Cardiac muscle cell (in vitro differentiated cells and primary cell): ENCODE results near the gene LRP2BP. TPM values are rescaled to one million over a fixed set of nuclear protein-coding genes. Genes with fewer than 3 reads are reported as not detected.

Experiments
- DNase-seq, 2 donors: peaks; one replicate each; pipeline versions ENCODE4 v3.0.0 to v3.0.0-alpha.2; 2010 to 2017; ENCODE audit warnings: low read depth in 1 of 2, low spot score in 1 of 2
- H3K27ac ChIP-seq: fragments of 200-600 bp; sonication (generic); 2 replicates; pipeline ENCODE4 v1.5.1; 2016
- H3K27me3 ChIP-seq: fragments of 200-600 bp; sonication (generic); 2 replicates; pipeline ENCODE4 v1.6.0; 2016; ENCODE audit warnings: control low read depth
- H3K36me3 ChIP-seq: fragments of 200-600 bp; sonication (generic); 2 replicates; pipeline ENCODE4 v1.5.1; 2016; ENCODE audit warnings: control low read depth
- H3K4me1 ChIP-seq: fragments of 200-600 bp; sonication (generic); 2 replicates; pipeline ENCODE4 v1.8.1; 2017; ENCODE audit warnings: low read depth, mild to moderate bottlenecking, mixed run types
- H3K4me3 ChIP-seq: fragments of 200-600 bp; sonication (generic); 2 replicates; pipeline ENCODE4 v1.5.1; 2016; ENCODE audit warnings: mild to moderate bottlenecking
- H3K9me3 ChIP-seq: fragments of 200-600 bp; sonication (generic); 2 replicates; pipeline ENCODE4 v1.5.1; 2017; ENCODE audit warnings: low read depth, mild to moderate bottlenecking, control low read depth
- polyA plus RNA-seq: library from polyadenylated mRNA; unstranded; fragments of >200 nt; fragmentation: Nextera tagmentation; extraction: Ambion mirVana; gene quantifications from 2 replicates; pipeline ENCODE4 v1.2.1, GENCODE V29; 2016
- total RNA-seq: library from RNA; depleted of rRNA; stranded (reverse); fragments of >200 nt; gene quantifications from 2 replicates; pipeline ENCODE4 v1.2.3, GENCODE V29; 2016
- TF ChIP-seq, protein P1 (sequence below): IDR thresholded peaks from 2 replicates; pipeline ENCODE4 v1.5.1; 2012; ENCODE audit warnings: low read depth, mild to moderate bottlenecking, low read length

LRP2BP gene
- total and polyA plus RNA-seq, 2 experiments from 2014 or later, result 0.63 to 1.0 TPM

DNA sequence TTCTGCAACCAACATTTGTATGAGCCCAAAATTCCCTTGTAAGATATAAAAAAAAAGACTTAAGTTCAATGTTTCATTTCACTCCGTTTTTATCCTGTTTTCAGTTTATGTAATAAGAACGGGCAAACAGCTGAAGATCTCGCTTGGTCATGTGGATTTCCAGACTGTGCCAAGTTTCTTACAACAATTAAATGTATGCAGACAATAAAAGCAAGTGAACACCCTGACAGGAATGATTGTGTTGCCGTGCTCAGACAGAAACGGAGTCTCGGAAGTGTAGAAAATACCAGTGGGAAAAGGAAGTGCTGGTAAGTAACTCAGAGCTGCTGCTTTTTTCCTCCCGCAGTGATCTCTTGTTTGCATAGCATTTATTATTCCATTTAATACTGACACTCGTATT lies 3.7 kb upstream of the LRP2BP start:
- no peak for DNase-seq
- Histone ChIP-seq H3K36me3 (peaks cover 29% of the 10 kb centered on the region), H3K27ac (no peak overlapping the region), H3K27me3 (no peaks in the 10 kb centered on the region), H3K4me3 (no peak overlapping the region), H3K4me1 (peaks cover 14% of the 10 kb centered on the region), H3K9me3 (no peaks in the 10 kb centered on the region)
- TF ChIP-seq, protein P1, sequence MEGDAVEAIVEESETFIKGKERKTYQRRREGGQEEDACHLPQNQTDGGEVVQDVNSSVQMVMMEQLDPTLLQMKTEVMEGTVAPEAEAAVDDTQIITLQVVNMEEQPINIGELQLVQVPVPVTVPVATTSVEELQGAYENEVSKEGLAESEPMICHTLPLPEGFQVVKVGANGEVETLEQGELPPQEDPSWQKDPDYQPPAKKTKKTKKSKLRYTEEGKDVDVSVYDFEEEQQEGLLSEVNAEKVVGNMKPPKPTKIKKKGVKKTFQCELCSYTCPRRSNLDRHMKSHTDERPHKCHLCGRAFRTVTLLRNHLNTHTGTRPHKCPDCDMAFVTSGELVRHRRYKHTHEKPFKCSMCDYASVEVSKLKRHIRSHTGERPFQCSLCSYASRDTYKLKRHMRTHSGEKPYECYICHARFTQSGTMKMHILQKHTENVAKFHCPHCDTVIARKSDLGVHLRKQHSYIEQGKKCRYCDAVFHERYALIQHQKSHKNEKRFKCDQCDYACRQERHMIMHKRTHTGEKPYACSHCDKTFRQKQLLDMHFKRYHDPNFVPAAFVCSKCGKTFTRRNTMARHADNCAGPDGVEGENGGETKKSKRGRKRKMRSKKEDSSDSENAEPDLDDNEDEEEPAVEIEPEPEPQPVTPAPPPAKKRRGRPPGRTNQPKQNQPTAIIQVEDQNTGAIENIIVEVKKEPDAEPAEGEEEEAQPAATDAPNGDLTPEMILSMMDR, result no peak

DNA sequence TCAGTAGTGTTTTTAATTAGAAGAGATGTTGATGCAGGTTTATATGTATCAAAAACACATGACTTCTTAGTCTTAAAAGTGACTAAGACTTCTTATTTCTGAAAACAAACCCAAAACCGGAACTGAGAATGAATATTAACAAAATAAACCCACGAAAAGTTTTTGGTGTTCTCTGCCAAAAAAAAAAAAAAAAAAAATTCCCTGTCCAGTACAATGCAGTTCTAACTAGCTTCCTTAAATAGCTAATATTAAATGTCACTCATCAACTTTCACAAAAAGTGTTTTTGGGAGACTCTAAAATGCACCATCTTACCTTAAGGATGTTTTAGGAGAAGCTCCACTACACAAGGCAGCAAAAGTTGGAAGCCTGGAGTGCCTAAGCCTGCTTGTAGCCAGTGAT lies 2.9 kb upstream of the LRP2BP start:
- Histone ChIP-seq H3K27ac (no peak overlapping the region), H3K36me3 (peaks cover 29% of the 10 kb centered on the region), H3K27me3 (no peaks in the 10 kb centered on the region), H3K9me3 (no peaks in the 10 kb centered on the region), H3K4me1 (peaks cover 14% of the 10 kb centered on the region), H3K4me3 (no peak overlapping the region)
- TF ChIP-seq, protein P1, result no peak
- DNase-seq, result no peak

DNA sequence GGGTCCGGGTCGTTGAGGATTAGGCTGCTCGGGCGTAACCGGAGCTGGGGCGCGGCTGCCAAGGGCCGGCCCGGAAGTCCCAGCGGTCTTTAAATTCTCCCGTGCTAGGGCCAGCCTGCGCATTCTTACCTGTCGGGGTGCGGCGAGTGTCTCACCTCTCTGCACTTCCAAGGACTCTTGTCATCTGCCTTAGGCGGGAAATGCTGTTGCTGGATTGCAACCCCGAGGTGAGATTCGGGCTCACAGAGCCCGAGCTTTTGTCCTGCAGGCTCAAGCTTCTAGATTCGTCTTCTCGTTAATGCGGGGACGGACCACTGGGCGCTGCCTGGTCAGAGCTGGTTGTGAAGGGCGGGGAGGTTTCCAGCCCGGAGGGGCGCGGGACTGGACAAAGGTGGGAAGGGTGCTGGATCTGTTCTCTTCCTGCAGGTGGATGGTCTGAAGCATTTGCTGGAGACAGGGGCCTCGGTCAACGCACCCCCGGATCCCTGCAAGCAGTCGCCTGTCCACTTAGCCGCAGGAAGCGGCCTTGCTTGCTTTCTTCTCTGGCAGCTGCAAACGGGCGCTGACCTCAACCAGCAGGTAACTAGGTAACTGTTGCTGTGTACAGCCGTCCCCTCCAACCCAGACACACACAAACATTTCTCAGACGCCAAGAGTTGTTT lies 1.1 kb upstream of the LRP2BP start, which contains the start of gene ANKRD37:
Gene ANKRD37 (plus strand): TSS at position 118 of the 662 bp plus-strand sequence. CDS start 83 bp downstream, at position 201.
- peak; percentile 41 to 61 for DNase-seq
- Histone ChIP-seq H3K9me3 (no peaks in the 10 kb centered on the region), H3K4me1 (peaks cover 14% of the 10 kb centered on the region), H3K27ac (peak within 1 kb of the TSS; percentile 82), H3K27me3 (no peaks in the 10 kb centered on the region), H3K4me3 (peak within 1 kb of the TSS; percentile 53), H3K36me3 (peaks cover 17% of the 10 kb centered on the region)
- TF ChIP-seq, protein P1, result no peak

DNA sequence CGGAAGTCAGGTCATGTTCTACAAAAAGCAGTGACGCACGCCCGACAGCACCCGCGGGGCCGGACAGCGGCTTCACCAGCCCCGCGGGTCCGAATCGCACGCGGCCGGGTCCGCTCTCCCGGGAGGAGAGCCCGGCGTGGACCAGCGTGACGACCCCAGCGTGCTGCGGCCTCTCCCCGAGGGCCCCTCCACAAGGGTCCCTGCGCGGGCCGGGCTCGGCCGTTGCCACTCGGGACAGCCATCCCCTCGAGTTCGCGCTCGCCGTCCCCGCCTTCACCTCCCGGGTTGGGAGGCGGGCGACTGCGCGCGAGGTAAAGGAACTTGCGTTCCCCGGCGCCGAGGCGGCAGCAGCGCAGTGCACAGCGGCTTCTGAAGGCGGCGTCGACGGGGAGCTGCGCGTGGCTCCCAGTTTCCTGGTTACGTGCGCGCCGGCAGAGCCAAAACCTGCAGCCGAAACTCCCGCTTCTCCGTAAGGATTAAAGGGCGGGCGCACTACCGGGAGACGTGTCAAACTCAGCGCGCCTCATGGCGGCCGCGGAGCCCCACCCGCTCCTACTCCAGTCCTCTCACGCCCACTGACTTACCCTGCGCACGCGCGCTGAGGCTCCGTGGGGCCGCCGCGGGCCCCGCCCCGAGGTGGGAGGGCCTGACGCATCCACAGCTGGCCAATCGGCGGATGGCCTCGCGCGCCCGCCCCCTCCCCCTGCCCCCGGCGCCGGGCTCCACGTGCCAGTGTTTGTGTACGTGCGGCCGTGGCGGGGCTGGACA lies 416 bp upstream of the LRP2BP start:
- Histone ChIP-seq H3K9me3 (no peaks in the 10 kb centered on the region), H3K27me3 (no peaks in the 10 kb centered on the region), H3K4me3 (peak overlapping the region; percentile 53), H3K27ac (peak overlapping the region; percentile 82), H3K4me1 (peaks cover 14% of the 10 kb centered on the region), H3K36me3 (peaks cover 17% of the 10 kb centered on the region)
- DNase-seq, result peak; percentile 96 to 99
- TF ChIP-seq, protein P1, result no peak

DNA sequence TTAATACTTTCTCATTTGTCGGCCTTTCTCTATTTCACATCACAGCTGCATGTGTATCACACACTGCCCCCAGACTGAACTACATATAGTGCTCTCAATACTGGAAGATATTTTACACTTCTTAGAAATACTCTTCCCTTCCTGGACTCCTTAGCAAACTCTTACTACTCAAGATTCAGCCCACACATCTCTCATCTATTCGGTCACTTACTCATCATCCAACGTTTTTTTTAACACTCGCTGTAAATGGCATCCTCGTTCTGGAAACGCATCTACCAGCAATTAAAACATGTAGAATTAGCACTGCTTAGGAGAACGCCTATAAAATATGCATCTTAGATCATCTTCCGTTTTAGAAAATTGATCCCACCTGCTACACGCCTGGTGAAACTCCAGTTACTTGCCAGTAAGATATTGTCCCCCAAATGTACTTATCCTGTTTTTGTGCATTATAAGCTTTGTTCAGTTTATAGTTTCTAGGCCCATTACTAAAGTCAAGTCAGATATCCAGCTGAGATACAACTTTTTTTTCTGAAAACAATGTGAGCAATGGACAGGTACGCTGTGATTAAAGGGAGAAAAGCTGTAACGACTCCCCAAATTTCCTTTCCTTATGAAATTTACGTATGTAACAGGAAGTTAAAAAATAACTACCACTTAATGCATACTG lies 1.0 kb downstream of the LRP2BP start:
- Histone ChIP-seq H3K9me3 (no peaks in the 10 kb centered on the region), H3K4me1 (peaks cover 14% of the 10 kb centered on the region), H3K27ac (no peak overlapping the region), H3K4me3 (peak overlapping the region; percentile 53), H3K36me3 (peaks cover 6% of the 10 kb centered on the region), H3K27me3 (no peaks in the 10 kb centered on the region)
- no peak for DNase-seq
- TF ChIP-seq, protein P1, result no peak
